ENCODE data around the gene VEZT.

Gene VEZT

DNA sequence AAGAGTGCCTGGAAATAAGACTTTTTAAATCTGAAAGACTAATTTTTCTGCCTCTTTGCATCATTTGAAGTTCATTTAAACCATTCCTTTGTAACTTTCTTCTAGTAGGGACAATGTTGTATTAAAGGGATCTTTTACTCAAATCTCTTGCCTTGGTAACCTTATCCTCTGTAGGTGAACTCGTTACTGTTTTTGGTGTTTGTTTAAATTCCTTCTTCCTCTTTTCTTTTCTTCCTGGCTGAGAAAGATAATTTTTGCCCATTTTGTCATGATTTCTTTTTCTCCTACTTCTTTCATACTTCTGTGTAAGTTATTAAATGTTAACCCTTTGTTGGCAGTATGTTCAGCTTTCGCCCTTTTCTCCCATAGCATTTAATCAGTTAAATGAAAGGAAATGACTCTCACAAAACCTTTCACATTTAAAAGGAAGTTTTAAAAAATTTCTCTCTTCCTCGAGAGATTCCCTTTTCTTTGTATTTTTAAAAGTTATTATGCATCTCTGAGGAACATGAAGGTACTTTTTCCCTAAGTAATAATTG lies 10.3 kb downstream of the VEZT start:
- no peak for ATAC-seq (ENCODE audit: insufficient read depth, low read depth)
- no peak overlapping the region for H3K4me2 ChIP-seq (ENCODE audit: insufficient read depth, low read length)
- H3K27ac ChIP-seq (ENCODE audit: low read length) = no peak overlapping the region
- no peaks in the 10 kb centered on the region for H3K27me3 ChIP-seq (ENCODE audit: insufficient read depth, low read length, poor library complexity)
- H3K4me3 ChIP-seq (ENCODE audit: low read depth in 1 of 2, low read length in 2 of 2) = no peak overlapping the region
- H3K9me3 ChIP-seq (ENCODE audit: insufficient read depth, low read length, severe bottlenecking) = no peaks in the 10 kb centered on the region
- peaks cover 46% of the 10 kb centered on the region; the same call in 1 of the 2 replicates for H4K20me1 ChIP-seq (ENCODE audit: insufficient read depth, low read length)
- H3K79me2 ChIP-seq (ENCODE audit: insufficient read depth, low read length) = peaks cover 98% of the 10 kb centered on the region
- peaks cover 5% of the 10 kb centered on the region; the same call in 1 of the 2 replicates for H3K4me1 ChIP-seq (ENCODE audit: insufficient read depth, low read length)
- DNase-seq = no peak
- TF ChIP-seq, protein P1, sequence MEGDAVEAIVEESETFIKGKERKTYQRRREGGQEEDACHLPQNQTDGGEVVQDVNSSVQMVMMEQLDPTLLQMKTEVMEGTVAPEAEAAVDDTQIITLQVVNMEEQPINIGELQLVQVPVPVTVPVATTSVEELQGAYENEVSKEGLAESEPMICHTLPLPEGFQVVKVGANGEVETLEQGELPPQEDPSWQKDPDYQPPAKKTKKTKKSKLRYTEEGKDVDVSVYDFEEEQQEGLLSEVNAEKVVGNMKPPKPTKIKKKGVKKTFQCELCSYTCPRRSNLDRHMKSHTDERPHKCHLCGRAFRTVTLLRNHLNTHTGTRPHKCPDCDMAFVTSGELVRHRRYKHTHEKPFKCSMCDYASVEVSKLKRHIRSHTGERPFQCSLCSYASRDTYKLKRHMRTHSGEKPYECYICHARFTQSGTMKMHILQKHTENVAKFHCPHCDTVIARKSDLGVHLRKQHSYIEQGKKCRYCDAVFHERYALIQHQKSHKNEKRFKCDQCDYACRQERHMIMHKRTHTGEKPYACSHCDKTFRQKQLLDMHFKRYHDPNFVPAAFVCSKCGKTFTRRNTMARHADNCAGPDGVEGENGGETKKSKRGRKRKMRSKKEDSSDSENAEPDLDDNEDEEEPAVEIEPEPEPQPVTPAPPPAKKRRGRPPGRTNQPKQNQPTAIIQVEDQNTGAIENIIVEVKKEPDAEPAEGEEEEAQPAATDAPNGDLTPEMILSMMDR (IDR thresholded peaks at IDR 0.05; ENCODE audit: borderline replicate concordance, extremely low read depth, low read length, poor library complexity, severe bottlenecking) = no peak
- peaks cover 33% of the 10 kb centered on the region for H3K36me3 ChIP-seq (ENCODE audit: insufficient read depth, low read length)
- no peak overlapping the region for H2AFZ ChIP-seq (ENCODE audit: low read depth, low read length)
- H3K9ac ChIP-seq (ENCODE audit: low read depth, low read length) = no peak overlapping the region

DNA sequence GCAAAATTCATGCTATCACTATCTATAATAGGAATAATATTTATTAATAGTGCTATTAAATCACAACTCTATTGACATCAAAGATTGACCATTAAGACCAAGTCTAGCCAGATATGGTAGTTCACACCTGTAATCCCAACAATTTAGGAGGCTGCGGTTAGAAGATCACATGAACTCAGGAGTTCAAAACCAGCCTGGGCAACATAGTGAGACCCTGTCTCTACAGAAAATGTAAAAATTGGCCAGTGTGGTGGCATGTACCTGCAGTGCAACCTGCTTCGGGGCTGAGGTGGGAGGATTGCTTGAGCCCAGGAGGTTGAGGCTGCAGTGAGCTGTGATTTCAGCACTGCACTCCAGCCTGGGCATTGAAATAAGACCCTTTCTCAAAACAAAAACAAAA lies 11.0 kb downstream of the VEZT start:
- Histone ChIP-seq H3K27me3 (ENCODE audit: insufficient read depth, low read length, poor library complexity) (no peaks in the 10 kb centered on the region), H3K9me3 (ENCODE audit: insufficient read depth, low read length, severe bottlenecking) (peaks cover 1% of the 10 kb centered on the region), H3K4me3 (ENCODE audit: low read depth in 1 of 2, low read length in 2 of 2) (no peak overlapping the region), H3K4me2 (ENCODE audit: insufficient read depth, low read length) (no peak overlapping the region), H3K9ac (ENCODE audit: low read depth, low read length) (no peak overlapping the region), H2AFZ (ENCODE audit: low read depth, low read length) (no peak overlapping the region), H3K36me3 (ENCODE audit: insufficient read depth, low read length) (peaks cover 38% of the 10 kb centered on the region), H3K79me2 (ENCODE audit: insufficient read depth, low read length) (peaks cover 98% of the 10 kb centered on the region), H3K4me1 (ENCODE audit: insufficient read depth, low read length) (peaks cover 5% of the 10 kb centered on the region; the same call in 1 of the 2 replicates), H4K20me1 (ENCODE audit: insufficient read depth, low read length) (peaks cover 46% of the 10 kb centered on the region; the same call in 1 of the 2 replicates), H3K27ac (ENCODE audit: low read length) (no peak overlapping the region)
- ATAC-seq (ENCODE audit: insufficient read depth, low read depth) = no peak
- no peak for DNase-seq
- TF ChIP-seq, protein P1 (IDR thresholded peaks at IDR 0.05; ENCODE audit: borderline replicate concordance, extremely low read depth, low read length, poor library complexity, severe bottlenecking) = no peak
- no peak for TF ChIP-seq EZH2 (IDR thresholded peaks at IDR 0.05; ENCODE audit: borderline replicate concordance, low read depth, low read length, severe bottlenecking)

DNA sequence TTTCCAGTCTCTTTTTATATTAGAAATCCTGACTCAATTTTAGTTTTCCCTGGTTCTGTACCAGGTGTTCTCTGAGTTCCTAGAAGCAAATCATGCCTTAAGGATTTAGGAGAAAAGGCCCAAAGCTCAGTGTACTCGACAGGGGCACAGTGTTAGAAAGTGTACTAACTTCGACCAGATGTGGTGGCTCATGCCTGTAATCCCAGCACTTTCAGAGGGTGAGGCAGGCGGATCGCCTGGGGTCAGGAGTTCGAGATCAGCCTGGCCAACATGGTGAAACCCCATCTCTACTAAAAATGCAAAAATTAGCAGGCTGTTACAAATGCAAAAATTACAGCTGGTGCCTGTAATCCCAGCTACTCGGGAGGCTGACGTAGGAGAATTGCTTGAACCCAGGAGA lies 12.0 kb downstream of the VEZT start:
- Histone ChIP-seq H3K27ac (ENCODE audit: low read length) (no peak overlapping the region), H3K9ac (ENCODE audit: low read depth, low read length) (no peak overlapping the region), H3K27me3 (ENCODE audit: insufficient read depth, low read length, poor library complexity) (no peaks in the 10 kb centered on the region), H4K20me1 (ENCODE audit: insufficient read depth, low read length) (peaks cover 37% of the 10 kb centered on the region; the same call in 1 of the 2 replicates), H2AFZ (ENCODE audit: low read depth, low read length) (no peak overlapping the region), H3K4me1 (ENCODE audit: insufficient read depth, low read length) (0 out of 2 replicates have a peak, but pooled peaks cover 2% of the 10 kb centered on the region), H3K79me2 (ENCODE audit: insufficient read depth, low read length) (peaks cover 98% of the 10 kb centered on the region), H3K4me3 (ENCODE audit: low read depth in 1 of 2, low read length in 2 of 2) (no peak overlapping the region), H3K9me3 (ENCODE audit: insufficient read depth, low read length, severe bottlenecking) (peaks cover 7% of the 10 kb centered on the region), H3K36me3 (ENCODE audit: insufficient read depth, low read length) (peaks cover 39% of the 10 kb centered on the region), H3K4me2 (ENCODE audit: insufficient read depth, low read length) (no peak overlapping the region)
- ATAC-seq (ENCODE audit: insufficient read depth, low read depth) (no peak), DNase-seq (no peak)
- TF ChIP-seq EZH2 (IDR thresholded peaks at IDR 0.05; ENCODE audit: borderline replicate concordance, low read depth, low read length, severe bottlenecking) = no peak
- TF ChIP-seq, protein P1 (IDR thresholded peaks at IDR 0.05; ENCODE audit: borderline replicate concordance, extremely low read depth, low read length, poor library complexity, severe bottlenecking) = no peak
